Upper lobe of right lung (tissue), 1 donor: ENCODE results near the gene KLF11. TPM values are rescaled to one million over a fixed set of nuclear protein-coding genes. Genes with fewer than 3 reads are reported as not detected.
A peak's percentile ranks its signal among the peaks of the same experiment; 100 is the strongest.

Experiments
- ATAC-seq: fragments of 200-7000 bp; cut with Tn5 transposase; one replicate; pipeline ENCODE4 v1.9.1; 2020; ENCODE audit warnings: mild to moderate bottlenecking, moderate library complexity
- DNase-seq: peaks from one replicate; pipeline ENCODE4 v3.0.0-alpha.2; 2020
- H3K27ac ChIP-seq: fragments of 200-600 bp; one replicate; pipeline ENCODE4 v1.8.0; 2022
- H3K27me3 ChIP-seq: fragments of 200-600 bp; one replicate; pipeline ENCODE4 v1.8.0; 2022; ENCODE audit warnings: mild to moderate bottlenecking
- H3K36me3 ChIP-seq: fragments of 200-600 bp; one replicate; pipeline ENCODE4 v1.8.0; 2022
- H3K4me1 ChIP-seq: fragments of 200-600 bp; one replicate; pipeline ENCODE4 v1.8.0; 2022
- H3K4me3 ChIP-seq: fragments of 200-600 bp; one replicate; pipeline ENCODE4 v1.8.0; 2022; ENCODE audit warnings: mild to moderate bottlenecking
- H3K9me3 ChIP-seq: fragments of 200-600 bp; one replicate; pipeline ENCODE4 v1.8.0; 2022
- intact Hi-C: fragments of 100-400 bp; cut with DNase I; formaldehyde crosslinking; loops from one replicate; pipeline ENCODE4 v1.11.0; 2022
- long read RNA-seq: library from polyadenylated mRNA; unstranded; transcript quantifications from one replicate; pipeline ENCODE4 v2.0.0, GENCODE V29; 2021
- total RNA-seq: library from RNA; stranded (reverse); fragmentation: NEBNext Ultra II Directional; extraction: Animal tissue kit (Norgen Biotek cat#: 25700); gene quantifications from one replicate; pipeline ENCODE4 v1.2.1, GENCODE V29; 2021
- TF ChIP-seq, protein P1 (sequence below): fragments of 200-600 bp; IDR thresholded peaks from one replicate; pipeline ENCODE4 v1.8.0; 2022; ENCODE audit warnings: antibody characterized with exemption
- donor health status: DM: no; HTN: yes; CAD: no; lungs with severe emphysema.

KLF11 gene
- 45.6 TPM for total RNA-seq
- long read RNA-seq, full-length matches to known transcripts = 64 of 125 reads
- long read RNA-seq, partial matches to known transcripts = 41 of 125 reads
- long read RNA-seq, other reads (novel, unspliced or antisense) = 20 of 125 reads

- intact Hi-C loops = loop anchor here (10.0 kb wide), 1 partner anchor 59 kb away; no protein-coding TSS in a partner anchor
- ATAC-seq = peak; percentile 88
- Histone ChIP-seq H3K4me3 (peak within 1 kb of the TSS; percentile 66), H3K27ac (peak within 1 kb of the TSS; percentile 91), H3K4me1 (peaks cover 50% of the 10 kb centered on the region), H3K27me3 (no peaks in the 10 kb centered on the region), H3K9me3 (no peaks in the 10 kb centered on the region), H3K36me3 (peaks cover 24% of the 10 kb centered on the region)
- peak; percentile 97 for DNase-seq
- TF ChIP-seq, protein P1, sequence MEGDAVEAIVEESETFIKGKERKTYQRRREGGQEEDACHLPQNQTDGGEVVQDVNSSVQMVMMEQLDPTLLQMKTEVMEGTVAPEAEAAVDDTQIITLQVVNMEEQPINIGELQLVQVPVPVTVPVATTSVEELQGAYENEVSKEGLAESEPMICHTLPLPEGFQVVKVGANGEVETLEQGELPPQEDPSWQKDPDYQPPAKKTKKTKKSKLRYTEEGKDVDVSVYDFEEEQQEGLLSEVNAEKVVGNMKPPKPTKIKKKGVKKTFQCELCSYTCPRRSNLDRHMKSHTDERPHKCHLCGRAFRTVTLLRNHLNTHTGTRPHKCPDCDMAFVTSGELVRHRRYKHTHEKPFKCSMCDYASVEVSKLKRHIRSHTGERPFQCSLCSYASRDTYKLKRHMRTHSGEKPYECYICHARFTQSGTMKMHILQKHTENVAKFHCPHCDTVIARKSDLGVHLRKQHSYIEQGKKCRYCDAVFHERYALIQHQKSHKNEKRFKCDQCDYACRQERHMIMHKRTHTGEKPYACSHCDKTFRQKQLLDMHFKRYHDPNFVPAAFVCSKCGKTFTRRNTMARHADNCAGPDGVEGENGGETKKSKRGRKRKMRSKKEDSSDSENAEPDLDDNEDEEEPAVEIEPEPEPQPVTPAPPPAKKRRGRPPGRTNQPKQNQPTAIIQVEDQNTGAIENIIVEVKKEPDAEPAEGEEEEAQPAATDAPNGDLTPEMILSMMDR = no peak
Measured at GRCh38 chr2:10043256-10043905, at the start of gene KLF11. KLF11 (plus strand) TSS chr2:10043550; CDS start chr2:10043717, 167 bp downstream.

GRCh38 chr2:9994462-9994861 is 48.9 kb upstream of the KLF11 start:
- H3K4me3 ChIP-seq = no peak overlapping the region
- intact Hi-C loops = no loop called here

DNA sequence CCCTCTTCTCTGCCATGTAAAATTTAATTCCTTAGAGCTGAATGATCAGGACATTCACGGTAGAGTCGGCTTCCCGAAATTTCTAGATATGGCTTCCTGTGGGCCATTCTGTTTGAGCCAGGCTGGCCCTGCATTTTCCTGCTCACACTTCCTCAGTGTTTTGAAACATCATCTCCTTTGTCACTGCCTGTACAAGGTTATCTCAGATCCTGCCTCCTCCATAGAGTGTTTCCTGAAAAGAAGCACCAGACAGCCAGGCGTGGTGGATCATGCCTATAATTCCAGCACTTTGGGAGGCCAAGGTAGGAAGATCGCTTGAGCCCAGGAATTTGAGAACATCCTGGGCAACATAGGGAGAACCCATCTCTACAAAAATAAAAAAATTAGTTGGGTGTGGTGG is 48.3 kb upstream of the KLF11 start:
- H3K4me3 ChIP-seq = no peak overlapping the region
- no peak for DNase-seq
- H3K27ac ChIP-seq = no peak overlapping the region
- no peak for ATAC-seq
- H3K4me1 ChIP-seq = peaks cover 21% of the 10 kb centered on the region
- no peaks in the 10 kb centered on the region for H3K27me3 ChIP-seq
- TF ChIP-seq, protein P1 = no peak
- no peaks in the 10 kb centered on the region for H3K36me3 ChIP-seq
- intact Hi-C loops = no loop called here
- H3K9me3 ChIP-seq = no peaks in the 10 kb centered on the region

More at GRCh38 chr2:9994462-9994861, 48.9 kb upstream of the KLF11 start:
- ATAC-seq (no peak), DNase-seq (no peak)
- peaks cover 21% of the 10 kb centered on the region for H3K4me1 ChIP-seq
- no peaks in the 10 kb centered on the region for H3K9me3 ChIP-seq
- H3K27me3 ChIP-seq = no peaks in the 10 kb centered on the region
- TF ChIP-seq, protein P1 = no peak
- H3K36me3 ChIP-seq = no peaks in the 10 kb centered on the region
- no peak overlapping the region for H3K27ac ChIP-seq

DNA sequence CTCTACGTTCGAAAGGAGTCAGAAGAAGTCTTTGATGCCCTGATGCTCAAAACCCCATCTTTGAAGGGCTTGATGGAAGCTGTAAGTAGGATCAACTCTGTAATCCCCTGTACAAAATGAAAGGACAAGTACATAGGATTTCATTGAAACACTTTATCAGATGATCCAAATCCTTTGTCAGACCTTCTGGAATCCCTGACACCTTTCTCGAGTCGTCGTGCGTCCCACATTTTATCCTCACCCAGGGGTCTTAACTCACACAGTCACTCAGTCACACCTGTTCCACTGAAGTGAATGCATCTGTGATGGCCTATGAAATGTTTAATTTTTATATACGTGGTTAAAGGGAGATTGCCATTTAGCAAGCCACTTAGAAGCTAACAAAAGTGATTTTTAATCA is 47.0 kb upstream of the KLF11 start:
- H3K36me3 ChIP-seq = no peaks in the 10 kb centered on the region
- no peak for DNase-seq
- H3K4me1 ChIP-seq = peaks cover 18% of the 10 kb centered on the region
- H3K27me3 ChIP-seq = no peaks in the 10 kb centered on the region
- TF ChIP-seq, protein P1 = no peak
- no peak overlapping the region for H3K27ac ChIP-seq
- H3K9me3 ChIP-seq = no peaks in the 10 kb centered on the region
- intact Hi-C loops = no loop called here
- ATAC-seq = no peak
- H3K4me3 ChIP-seq = no peak overlapping the region

GRCh38 chr2:9997936-9998335 is 45.4 kb upstream of the KLF11 start:
- H3K36me3 ChIP-seq = no peaks in the 10 kb centered on the region
- intact Hi-C loops = no loop called here
- H3K9me3 ChIP-seq = no peaks in the 10 kb centered on the region
- peaks cover 2% of the 10 kb centered on the region for H3K4me1 ChIP-seq
- TF ChIP-seq, protein P1 = no peak
- DNase-seq (no peak), ATAC-seq (no peak)
- H3K27me3 ChIP-seq = no peaks in the 10 kb centered on the region
- H3K27ac ChIP-seq = no peak overlapping the region
- H3K4me3 ChIP-seq = no peak overlapping the region
